GM18508 (cell line): Measurements from ENCODE around the gene DENND1B.
A peak's percentile ranks its signal among the peaks of the same experiment; 100 is the strongest.

Experiments used
- ATAC-seq: cut with Tn5 transposase; IDR thresholded peaks from one replicate; pipeline ENCODE4 v1.9.1; 2021; ENCODE audit warnings: moderate number of reproducible peaks; ENCODE audit not compliant: insufficient read depth, unreplicated experiment

DENND1B gene, protein sequence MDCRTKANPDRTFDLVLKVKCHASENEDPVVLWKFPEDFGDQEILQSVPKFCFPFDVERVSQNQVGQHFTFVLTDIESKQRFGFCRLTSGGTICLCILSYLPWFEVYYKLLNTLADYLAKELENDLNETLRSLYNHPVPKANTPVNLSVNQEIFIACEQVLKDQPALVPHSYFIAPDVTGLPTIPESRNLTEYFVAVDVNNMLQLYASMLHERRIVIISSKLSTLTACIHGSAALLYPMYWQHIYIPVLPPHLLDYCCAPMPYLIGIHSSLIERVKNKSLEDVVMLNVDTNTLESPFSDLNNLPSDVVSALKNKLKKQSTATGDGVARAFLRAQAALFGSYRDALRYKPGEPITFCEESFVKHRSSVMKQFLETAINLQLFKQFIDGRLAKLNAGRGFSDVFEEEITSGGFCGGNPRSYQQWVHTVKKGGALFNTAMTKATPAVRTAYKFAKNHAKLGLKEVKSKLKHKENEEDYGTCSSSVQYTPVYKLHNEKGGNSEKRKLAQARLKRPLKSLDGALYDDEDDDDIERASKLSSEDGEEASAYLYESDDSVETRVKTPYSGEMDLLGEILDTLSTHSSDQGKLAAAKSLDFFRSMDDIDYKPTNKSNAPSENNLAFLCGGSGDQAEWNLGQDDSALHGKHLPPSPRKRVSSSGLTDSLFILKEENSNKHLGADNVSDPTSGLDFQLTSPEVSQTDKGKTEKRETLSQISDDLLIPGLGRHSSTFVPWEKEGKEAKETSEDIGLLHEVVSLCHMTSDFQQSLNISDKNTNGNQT

DNA sequence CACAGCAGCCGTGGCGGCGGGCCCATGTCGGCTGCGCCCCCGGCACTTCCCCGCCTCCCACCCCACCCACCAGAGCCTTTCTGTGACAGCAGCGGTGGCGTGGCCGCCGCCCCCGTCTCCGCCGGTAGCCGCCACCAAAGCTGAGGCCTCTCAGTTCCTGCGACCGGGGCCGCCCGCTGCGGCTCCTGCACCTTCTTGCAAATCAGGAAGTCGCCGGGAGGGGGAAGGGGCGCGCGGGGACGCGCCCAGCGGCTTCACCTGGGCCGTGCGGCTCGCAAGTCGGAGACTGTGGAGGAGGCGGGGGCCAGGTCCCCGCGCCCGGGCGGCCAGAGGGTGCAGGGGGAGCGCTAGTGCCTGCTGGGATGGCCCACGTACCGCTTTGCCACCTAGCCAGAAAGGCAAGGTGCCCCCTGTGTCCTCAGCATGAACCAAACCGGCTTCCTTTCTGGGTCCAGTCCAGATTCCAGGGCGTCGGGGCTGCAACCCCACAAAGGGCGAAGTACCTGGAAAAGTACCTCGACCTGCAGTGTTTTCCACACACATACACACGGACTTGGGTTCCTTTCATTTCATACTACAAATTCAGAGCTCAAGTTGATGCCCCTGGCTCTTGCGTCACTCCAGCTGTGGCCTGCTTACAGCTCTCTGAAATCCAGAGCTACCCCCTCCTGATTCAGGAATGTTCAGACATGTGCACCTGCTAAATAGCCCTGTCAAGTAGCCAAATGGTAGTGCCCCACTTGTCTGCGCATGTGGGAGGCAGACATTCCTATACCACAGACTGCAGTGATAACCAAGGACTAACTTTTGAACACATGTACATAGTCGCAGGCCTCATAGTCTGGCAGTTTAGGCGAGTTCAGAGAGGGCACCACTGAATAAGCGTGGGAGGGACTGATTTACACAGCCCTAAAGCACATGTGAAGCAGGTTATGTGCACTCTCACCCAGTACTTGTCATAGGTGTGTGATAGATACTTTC lies at the start of gene DENND1B:
TSS of gene DENND1B (minus strand) at position 199 of the 981 bp plus-strand sequence. CDS start 325 bp downstream, outside the sequence.
- peak; percentile 34 for ATAC-seq

DNA sequence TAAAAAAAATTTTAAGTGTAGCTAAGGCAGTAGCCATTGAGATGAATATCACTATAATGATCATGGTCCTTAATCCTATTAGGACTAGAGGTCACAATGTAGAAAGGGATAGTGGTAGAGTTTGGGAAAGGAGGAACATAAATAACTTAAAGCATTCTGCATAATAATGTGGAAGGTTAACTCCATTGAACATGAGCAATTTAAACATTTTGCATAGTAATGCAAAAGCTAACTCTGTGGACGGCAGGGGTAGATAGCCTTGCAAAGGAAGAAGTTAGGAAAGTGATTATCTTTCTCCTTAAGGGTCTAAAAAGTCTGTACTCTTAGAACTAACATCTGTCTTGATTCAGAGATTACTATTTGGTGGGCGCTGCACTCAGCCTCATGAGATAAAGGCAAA lies 39.0 kb upstream of the DENND1B start:
- ATAC-seq, result no peak

- ATAC-seq, result no peak
Measured at GRCh38 chr1:197813741-197814140, 38.5 kb upstream of the DENND1B start.

DNA sequence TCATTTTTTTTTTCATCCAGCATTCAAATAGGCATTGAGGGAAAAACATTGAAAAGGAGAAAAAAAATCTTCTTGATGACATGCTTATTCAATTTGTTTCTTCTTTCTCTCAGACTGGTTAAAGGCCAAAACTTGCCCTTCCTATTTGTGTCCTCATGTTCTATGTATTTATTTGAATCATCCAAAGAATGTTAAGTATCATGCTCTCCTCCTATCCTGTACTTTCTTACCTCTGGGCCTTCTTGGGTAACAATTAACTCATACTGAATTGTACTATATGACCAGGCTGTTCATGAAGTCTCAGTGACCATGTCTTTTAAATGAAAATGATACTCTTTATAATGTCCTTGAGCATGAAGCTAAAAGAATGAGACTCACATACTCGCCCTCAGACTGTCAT lies 36.5 kb upstream of the DENND1B start:
- ATAC-seq, result no peak

DNA sequence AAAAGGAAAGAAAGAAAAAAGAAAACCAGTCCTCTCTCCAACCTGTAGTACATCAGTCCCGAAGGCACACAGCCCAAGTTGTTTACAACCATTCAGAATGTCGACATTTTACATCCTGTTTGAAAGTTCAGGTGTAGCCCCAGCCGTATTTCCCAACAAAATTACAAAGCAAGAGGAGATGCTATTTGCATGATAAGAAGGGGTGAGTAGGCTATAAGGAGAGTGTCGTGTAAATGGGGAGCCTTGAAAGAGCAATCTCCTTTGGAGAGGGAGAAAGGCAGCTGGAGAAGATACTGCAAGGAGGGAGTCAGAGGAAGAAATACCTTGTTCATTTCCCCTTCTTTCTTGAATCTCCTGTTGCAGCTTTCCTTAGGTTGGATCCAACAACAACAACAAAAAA lies 35.5 kb upstream of the DENND1B start:
- ATAC-seq, result no peak

DNA sequence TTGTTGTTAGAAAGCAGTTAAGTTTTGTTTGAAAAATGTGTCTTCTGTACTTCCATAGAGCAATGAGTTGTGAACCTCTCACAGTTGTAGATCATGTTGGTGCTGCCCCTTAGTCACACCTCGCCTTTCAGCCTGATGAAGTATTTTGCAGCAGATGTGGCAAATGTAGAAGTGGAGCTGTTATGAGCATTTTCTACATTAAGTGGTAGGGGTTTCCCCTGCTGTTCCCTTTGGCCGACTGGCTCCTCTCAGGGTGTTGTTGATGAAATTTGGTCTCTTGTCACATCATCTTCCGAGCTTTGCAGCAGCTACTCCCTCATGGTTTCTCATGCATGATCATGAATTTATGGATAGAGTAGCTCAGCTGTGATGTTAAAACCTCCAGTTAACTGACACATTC lies 33.6 kb upstream of the DENND1B start:
- ATAC-seq, result no peak

DNA sequence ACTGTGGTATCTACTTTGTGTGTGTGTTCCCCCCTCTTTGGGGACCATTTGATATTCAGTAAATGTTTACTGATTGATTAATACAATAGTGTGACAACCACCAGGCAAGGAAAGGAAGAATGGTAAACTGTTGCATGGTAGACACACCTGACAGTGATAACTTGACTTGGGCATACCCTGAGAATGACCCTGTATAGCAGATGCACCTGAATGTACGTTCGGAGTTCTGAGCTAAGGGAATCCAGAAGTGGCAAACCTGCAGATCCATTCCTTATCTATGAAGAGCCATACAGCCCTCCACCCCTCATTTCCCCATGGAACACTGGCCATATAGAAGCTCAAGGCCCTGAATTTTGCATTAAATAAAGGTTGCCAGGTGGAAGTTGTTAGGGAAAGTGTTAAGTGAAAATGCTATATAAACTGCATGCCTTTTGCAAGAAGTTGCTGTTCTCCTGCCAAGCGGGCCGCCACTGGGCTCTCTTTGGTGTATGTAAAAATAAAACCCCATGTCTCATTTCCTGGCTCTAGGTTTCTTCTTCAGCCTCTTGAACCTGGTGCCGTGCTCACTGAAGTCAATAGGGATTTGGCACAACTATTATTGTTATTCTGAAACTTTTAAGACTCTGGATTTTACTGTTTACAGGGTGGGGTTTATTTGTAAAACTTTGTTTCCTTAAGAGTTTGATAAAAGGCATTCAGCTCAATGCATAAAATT lies 32.6 kb upstream of the DENND1B start:
- ATAC-seq, result no peak

- no peak for ATAC-seq
Measured at GRCh38 chr1:197807216-197807615, 31.9 kb upstream of the DENND1B start.

DNA sequence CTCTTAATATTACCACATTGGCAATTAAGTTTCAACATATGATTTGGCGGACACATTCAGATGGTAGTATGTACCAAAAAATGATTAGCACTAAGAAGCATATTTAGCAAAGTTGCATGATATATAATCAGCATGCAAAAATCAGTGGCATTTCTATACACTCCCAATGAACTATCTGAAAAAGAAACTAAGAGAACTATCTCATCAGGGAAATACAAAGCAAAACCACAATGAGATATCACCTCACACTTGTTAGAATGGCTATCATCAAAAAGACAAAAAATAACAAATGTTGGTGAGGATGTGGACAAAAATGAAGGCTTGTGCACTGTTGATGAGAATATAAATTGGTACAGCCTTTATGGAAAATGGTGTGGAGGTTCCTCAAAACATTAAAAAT lies 31.4 kb upstream of the DENND1B start:
- ATAC-seq, result no peak

- ATAC-seq, result no peak
Measured at GRCh38 chr1:197801684-197802083, 26.4 kb upstream of the DENND1B start.

- ATAC-seq, result no peak
Measured at GRCh38 chr1:197801111-197801482, 25.8 kb upstream of the DENND1B start.

DNA sequence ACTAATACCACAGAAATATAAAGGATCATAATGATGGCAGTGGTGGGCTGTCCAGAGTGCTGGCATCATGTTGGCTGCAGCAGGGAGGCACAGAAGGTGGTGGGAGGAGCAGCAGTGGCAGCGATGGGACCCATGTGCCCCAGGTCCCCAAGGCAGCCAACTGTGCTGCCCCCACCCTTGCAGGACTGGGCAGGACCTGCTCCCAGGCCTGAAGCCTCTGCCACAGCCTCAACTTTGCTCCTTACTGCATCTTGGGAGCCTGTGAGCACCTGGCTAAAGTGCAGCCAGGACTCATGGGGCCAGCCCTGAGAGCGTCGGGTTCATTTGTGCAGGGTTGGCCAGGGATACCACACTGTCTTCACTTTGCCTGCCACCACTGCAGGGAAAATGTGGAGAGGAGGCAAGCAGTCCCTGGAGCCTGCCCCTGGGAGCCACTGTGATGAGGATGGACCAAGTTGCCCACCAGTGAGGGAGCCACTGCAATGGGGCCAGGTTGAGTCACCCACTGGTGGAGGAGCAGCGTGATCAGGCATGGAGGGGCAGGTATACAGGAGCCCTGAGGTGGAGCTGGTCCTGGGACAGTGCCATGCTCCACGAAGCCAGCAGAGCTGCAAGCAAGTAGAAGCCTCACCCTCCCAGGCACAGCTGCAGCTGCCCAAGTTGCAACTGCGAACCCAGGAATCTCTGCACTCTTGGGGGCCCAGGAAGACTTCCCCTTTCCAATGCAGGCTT lies 25.3 kb upstream of the DENND1B start:
- no peak for ATAC-seq

- ATAC-seq, result no peak
Measured at GRCh38 chr1:197799271-197799670, 24.0 kb upstream of the DENND1B start.

- no peak for ATAC-seq
Measured at GRCh38 chr1:197798492-197798891, 23.2 kb upstream of the DENND1B start.

- no peak for ATAC-seq
Measured at GRCh38 chr1:197797010-197797409, 21.7 kb upstream of the DENND1B start.

GRCh38 chr1:197788741-197789739 lies 13.8 kb upstream of the DENND1B start:
- no peak for ATAC-seq

- no peak for ATAC-seq
Measured at GRCh38 chr1:197787623-197788536, 12.6 kb upstream of the DENND1B start.
